ENCODE data around the gene MAD1L1.
A peak's percentile ranks its signal among the peaks of the same experiment; 100 is the strongest.
"Not testable (repeated sequence)": the region's sequence is repeated elsewhere in the genome, so short reads cannot be mapped to it uniquely, and the experiment has no call there.

Gene MAD1L1

GRCh38 chr7:2232766-2233520 lies at the start of gene MAD1L1:
Gene MAD1L1 (minus strand): TSS chr7:2232945. CDS start chr7:2230133, 2,812 bp downstream.
- DNase-seq: peak; percentile 87 to 90

GRCh38 chr7:2282185-2282751 lies 49.5 kb upstream of the MAD1L1 start:
- no peak for DNase-seq

DNA sequence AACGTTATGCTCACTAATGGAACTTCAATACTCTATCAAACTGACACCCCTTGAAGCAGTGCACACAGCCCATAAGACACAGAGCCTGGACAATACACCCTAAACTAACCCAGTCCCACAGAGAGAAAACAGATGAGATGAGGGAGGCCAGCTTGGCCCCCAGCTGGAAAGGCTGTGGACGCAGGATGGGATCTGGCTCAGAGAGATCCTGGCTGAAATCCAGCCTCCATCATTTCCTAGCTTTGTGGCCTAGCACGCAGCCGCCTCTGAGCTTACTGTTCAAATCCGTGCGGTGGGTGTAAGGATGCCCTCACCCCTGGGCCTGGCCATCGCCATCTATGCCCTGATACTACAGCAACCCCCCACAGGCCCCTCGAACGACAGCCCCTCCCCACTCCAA lies 48.8 kb upstream of the MAD1L1 start:
- DNase-seq: no peak

DNA sequence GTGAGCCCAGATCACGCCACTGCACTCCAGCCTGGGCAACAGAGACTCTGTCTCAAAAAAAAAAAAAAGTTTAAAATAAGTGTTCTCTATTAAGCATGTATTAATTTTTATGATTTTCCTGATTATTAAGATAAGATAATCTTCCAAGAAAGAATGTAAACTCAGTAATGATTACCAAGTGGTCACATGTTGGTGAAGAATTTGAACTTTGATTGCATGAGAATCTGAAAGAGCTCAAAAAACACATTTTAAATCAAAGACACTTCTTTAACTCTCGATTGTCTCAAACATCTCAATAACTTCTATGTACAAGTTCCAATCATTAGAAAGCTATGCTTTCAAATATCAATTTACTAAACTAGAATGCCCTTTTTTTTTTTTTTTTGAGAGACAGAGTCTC lies 47.7 kb upstream of the MAD1L1 start:
- DNase-seq: no peak

DNA sequence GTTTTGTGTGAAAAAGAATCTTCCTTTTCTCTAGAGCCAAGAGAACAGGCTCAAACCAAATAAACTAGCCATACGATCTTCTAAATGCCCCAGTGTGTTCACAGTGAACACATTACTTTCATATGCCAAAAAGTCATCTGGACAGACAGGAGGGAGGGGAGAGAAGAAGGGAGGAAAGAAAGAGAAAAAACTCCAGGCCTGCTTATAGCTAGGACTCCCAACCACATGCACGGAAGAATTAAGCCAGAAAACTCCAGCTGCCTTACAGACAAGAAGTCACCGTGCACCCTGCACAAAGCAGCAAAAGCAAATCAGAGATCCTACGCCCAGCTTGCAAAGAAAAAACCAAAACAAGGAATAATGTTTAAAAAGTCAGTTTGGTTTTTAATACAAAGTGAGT lies 47.2 kb upstream of the MAD1L1 start:
- DNase-seq: no peak

- DNase-seq: no peak
Observed at GRCh38 chr7:2278026-2278425, 45.3 kb upstream of the MAD1L1 start.

GRCh38 chr7:2276107-2276506 lies 43.4 kb upstream of the MAD1L1 start:
- DNase-seq: no peak

DNA sequence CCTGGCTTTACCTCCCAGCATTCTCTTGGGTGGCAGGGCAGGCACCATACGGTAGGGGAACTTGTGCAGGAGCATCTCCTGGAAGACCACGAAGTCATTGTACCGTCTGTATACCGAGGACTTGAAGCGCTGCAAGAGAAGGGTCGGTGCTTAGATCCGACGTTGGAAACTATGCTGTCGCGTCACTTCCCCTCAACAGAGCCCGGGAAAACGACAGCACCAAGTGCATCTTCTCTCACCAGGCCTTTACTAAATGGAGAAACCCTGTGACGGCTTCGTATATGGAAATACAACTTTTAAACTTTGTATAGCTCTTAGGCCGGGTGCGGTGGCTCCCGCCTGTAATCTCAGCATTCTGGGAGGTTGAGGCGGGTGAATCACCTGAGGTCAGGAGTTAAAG lies 42.4 kb upstream of the MAD1L1 start:
- DNase-seq: no peak

GRCh38 chr7:2274666-2275065 lies 41.9 kb upstream of the MAD1L1 start:
- no peak for DNase-seq

GRCh38 chr7:2273866-2274265 lies 41.1 kb upstream of the MAD1L1 start:
- DNase-seq: no peak

- DNase-seq: no peak
Observed at GRCh38 chr7:2272031-2272430, 39.3 kb upstream of the MAD1L1 start.

- no peak for DNase-seq
Observed at GRCh38 chr7:2271273-2272026, 38.7 kb upstream of the MAD1L1 start.

- no peak for DNase-seq
Observed at GRCh38 chr7:2270495-2270894, 37.8 kb upstream of the MAD1L1 start.

DNA sequence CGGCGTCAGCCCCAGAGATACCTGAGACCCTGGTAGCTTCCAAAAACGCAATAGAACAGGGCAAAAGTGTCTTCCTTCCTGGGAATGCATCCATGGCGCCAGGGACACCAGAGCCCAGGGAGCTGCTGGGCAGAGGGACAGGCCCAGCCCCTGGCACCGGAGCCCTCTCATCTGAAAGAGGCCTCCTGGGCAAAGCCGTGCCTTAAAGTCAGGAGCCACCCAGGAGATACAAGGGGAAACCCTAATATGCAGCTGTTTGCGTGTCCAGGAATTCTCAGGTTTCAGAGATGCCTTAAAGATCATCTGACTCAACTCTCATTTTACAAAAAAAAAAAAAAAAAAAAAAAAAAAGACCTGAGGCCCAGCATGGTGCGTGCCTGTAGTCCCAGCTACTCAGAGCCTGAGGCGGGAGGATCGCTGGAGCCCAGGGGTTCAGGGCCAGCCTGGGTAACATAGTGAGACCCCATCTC lies 37.3 kb upstream of the MAD1L1 start:
- no peak for DNase-seq

DNA sequence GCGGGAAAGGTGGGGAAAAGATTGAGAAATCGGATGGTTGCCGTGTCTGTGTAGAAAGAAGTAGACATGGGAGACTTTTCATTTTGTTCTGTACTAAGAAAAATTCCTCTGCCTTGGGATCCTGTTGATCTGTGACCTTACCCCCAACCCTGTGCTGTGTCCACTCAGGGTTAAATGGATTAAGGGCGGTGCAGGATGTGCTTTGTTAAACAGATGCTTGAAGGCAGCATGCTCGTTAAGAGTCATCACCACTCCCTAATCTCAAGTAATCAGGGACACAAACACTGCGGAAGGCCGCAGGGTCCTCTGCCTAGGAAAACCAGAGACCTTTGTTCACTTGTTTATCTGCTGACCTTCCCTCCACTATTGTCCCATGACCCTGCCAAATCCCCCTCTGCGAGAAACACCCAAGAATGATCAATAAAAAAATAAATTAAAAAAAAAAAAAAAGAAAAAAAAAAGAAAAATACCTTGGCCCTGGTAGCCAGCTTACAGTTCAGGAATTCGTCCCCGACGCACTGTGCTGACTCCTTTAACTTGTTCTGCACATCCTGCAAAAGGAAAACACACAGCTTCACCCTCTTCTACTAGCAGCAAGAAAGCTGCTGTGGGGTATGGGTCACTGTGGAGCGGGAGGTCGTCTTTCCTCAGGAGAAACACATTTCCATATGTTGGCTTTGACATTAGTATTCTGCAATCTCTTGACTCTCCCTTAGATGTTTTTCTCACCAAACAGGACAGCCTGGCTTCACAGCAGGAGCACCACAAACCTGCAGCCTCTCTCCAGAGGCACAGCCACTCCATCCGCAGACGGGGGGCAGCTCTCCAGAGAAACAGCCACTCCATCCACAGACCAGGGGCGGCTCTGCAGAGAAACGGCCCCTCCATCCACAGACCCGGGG lies 36.6 kb upstream of the MAD1L1 start:
- not testable (repeated sequence) for DNase-seq

- DNase-seq: no peak
Observed at GRCh38 chr7:2266911-2267310, 34.2 kb upstream of the MAD1L1 start.

- DNase-seq: no peak
Observed at GRCh38 chr7:2264158-2264557, 31.4 kb upstream of the MAD1L1 start.

- DNase-seq: no peak
Observed at GRCh38 chr7:2263176-2263575, 30.4 kb upstream of the MAD1L1 start.

DNA sequence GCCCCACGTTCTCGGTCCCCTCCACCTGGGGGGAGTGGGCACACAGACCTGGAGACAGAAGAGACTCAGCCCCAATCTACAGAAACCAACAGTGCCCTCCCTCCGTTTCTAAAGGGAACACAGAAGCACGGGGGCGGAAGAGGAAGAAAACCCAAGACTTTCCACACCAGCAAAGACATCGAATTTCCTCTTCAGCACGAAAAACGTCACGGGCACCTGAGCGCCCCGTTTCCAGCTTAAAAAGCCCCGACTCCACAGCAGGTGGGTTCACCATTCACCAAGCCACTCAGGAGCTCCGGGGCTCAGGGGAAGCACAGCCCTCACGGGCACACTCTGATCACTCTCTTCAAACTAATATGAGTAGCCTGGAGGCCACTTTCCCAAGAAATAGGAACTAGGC lies 28.9 kb upstream of the MAD1L1 start:
- peak; percentile 36 to 85 for DNase-seq

DNA sequence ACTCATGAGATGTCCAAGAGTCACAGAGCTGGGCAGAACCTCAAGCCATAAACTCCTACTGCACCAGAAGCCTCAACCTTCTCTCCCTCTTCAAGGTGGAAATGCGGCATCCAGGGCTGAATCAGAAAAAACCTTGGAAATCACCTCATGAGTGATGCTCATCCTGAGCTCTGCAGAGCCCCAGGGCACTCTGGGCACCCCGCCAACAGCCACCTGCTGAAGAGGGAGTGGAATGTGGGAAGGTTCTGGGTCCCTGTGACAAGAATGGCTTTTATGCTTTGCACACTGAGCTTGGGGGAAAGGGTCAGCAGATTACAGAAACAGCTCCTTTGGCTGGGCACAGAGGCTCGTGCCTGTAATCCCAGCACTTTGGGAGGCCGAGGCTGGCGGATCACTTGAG lies 28.1 kb upstream of the MAD1L1 start:
- DNase-seq: no peak

DNA sequence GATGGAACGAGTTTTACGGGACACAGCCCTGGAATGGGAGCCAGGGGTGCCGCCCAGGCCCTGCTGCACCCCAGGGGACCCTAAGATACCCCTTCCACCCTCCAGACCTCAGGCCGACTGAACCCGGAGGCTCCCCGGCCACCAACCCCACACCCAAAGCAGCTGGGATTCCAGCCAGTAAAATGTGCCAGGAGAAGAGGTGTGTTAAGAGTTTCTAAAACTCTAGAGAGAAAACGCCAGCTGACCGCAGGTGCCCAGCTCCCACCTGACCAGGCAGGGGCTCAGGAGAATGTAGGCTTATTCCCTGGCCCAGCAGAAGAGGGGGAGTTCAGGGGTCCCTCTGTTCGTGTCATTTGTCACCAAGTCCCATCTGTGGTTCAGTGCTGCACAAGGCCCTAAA lies 26.7 kb upstream of the MAD1L1 start:
- no peak for DNase-seq

DNA sequence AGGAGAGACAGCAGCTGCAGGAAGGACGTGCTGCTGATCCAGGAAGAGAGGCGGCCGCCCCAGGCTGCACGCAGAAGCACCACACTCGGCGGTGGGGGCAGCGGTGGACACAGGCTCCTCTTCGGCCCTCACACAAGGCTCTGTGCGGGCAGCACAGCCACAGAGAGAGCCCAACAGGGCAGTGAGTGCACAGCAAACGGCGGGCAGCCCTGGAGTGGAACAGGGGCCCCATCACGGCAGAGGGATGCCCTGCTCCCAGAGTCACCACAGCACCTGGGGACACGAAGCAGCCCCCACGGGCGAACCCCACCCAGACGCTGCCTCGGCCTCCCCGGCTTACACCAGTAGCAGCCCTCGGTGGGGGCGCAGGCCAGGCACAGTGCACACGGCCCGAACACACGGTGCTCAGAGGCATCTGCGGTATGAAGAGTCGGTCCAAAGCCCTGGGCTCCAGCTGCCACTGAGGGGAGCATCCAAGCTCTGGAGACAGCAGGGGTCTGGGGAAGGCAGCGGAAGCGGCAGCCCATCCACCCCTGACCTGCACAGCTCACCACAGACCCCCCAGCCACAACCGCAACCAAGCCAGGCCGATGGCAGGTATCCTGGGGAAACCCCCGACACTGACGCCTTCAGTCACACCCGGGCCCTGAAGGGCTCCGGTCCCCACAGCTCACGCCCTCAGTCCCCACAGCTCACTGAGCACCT lies 26.1 kb upstream of the MAD1L1 start:
- peak; percentile 16 to 51 for DNase-seq

All from CD4-positive, alpha-beta T cell treated with Interleukin-4 for 1 hour (primary cell).